ENCODE results near the gene MBOAT2. TPM values are rescaled to one million over a fixed set of nuclear protein-coding genes. Genes with fewer than 3 reads are reported as not detected.

Gene MBOAT2
- polyA plus RNA-seq, 1 donor from 2014 or later, result 205 TPM

DNA sequence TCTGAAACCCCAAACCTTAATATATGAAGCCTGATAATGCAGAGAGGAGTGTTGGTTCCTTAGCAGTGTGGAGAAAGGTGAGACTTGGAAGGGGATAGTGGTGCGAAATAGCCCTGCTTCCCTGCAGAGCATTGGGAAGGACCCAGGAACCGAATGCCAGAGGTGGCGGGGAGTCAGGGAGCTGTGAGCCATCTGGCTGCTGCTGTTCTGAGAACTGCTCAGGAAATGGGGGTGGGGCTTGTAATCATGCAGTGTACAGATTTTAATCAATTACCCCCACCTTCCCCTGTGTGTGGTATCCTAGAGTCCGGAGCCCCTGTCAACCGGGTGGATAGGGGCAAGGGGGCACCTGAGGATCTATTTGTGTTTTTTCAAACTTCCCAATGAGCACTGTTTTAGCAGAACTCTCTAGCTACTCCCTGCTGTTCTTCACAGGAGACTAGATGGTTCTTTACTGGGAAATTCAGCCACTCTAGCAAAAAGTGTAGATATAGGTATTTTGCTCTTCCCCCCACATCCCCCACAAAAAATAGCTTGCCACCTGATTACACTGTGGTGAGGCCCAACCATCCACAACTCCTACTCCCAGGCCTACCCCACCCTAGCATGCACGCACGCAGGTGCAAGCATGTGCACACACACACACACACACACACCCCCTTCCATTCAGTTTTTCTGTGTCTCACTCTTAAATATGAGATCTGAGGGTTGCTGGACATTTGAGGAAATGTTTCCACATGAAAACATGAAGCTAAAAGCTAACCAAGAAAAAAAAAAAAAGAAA is 30.1 kb upstream of the MBOAT2 start:
- TF ChIP-seq SMC3 (conservative IDR thresholded peaks at IDR 0.05; ENCODE audit: poor library complexity), result no peak
- no peak for TF ChIP-seq POLR2AphosphoS5 (IDR thresholded peaks at IDR 0.05)
- TF ChIP-seq TAF1 (IDR thresholded peaks at IDR 0.05; ENCODE audit: low read depth), result no peak
- no peak for TF ChIP-seq REST (IDR thresholded peaks at IDR 0.05; ENCODE audit: borderline replicate concordance)
- TF ChIP-seq EP300 (conservative IDR thresholded peaks at IDR 0.05; ENCODE audit: poor library complexity, severe bottlenecking), result no peak
- TF ChIP-seq, protein P1, sequence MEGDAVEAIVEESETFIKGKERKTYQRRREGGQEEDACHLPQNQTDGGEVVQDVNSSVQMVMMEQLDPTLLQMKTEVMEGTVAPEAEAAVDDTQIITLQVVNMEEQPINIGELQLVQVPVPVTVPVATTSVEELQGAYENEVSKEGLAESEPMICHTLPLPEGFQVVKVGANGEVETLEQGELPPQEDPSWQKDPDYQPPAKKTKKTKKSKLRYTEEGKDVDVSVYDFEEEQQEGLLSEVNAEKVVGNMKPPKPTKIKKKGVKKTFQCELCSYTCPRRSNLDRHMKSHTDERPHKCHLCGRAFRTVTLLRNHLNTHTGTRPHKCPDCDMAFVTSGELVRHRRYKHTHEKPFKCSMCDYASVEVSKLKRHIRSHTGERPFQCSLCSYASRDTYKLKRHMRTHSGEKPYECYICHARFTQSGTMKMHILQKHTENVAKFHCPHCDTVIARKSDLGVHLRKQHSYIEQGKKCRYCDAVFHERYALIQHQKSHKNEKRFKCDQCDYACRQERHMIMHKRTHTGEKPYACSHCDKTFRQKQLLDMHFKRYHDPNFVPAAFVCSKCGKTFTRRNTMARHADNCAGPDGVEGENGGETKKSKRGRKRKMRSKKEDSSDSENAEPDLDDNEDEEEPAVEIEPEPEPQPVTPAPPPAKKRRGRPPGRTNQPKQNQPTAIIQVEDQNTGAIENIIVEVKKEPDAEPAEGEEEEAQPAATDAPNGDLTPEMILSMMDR (IDR thresholded peaks at IDR 0.05; ENCODE audit: poor library complexity, severe bottlenecking), result no peak
- TF ChIP-seq EZH2 (IDR thresholded peaks at IDR 0.05; ENCODE audit: borderline replicate concordance, insufficient read depth, low read length, poor library complexity, severe bottlenecking), result no peak
- no peak for TF ChIP-seq MXI1 (conservative IDR thresholded peaks at IDR 0.05; ENCODE audit: poor library complexity, severe bottlenecking)
- no peak for TF ChIP-seq RAD21 (conservative IDR thresholded peaks at IDR 0.05)
- H3K4me3 ChIP-seq (ENCODE audit: low read length), result no peak overlapping the region
- no peaks in the 10 kb centered on the region for H3F3A ChIP-seq (ENCODE audit: insufficient read depth, low read length, poor library complexity, severe bottlenecking)
- H3K79me2 ChIP-seq (replicated peaks; ENCODE audit: insufficient read depth, low read length), result no peaks in the 10 kb centered on the region
- no peak overlapping the region for H3K27ac ChIP-seq (ENCODE audit: low read length)
- H3K9me2 ChIP-seq (ENCODE audit: insufficient read depth, low read length), result no peaks in the 10 kb centered on the region
- no peaks in the 10 kb centered on the region for H3K27me3 ChIP-seq (ENCODE audit: insufficient read depth, low read depth, low read length)
- H3K36me3 ChIP-seq (ENCODE audit: insufficient read depth, low read length), result no peaks in the 10 kb centered on the region
- H4K20me1 ChIP-seq (ENCODE audit: insufficient read depth), result no peaks in the 10 kb centered on the region
- H3K4me2 ChIP-seq (ENCODE audit: low read length), result no peak overlapping the region
- H2AFZ ChIP-seq (ENCODE audit: low read depth, low read length), result no peak overlapping the region
- H3K9ac ChIP-seq (ENCODE audit: low read length), result no peak overlapping the region
- no peaks in the 10 kb centered on the region for H3K9me3 ChIP-seq (ENCODE audit: low read length)

DNA sequence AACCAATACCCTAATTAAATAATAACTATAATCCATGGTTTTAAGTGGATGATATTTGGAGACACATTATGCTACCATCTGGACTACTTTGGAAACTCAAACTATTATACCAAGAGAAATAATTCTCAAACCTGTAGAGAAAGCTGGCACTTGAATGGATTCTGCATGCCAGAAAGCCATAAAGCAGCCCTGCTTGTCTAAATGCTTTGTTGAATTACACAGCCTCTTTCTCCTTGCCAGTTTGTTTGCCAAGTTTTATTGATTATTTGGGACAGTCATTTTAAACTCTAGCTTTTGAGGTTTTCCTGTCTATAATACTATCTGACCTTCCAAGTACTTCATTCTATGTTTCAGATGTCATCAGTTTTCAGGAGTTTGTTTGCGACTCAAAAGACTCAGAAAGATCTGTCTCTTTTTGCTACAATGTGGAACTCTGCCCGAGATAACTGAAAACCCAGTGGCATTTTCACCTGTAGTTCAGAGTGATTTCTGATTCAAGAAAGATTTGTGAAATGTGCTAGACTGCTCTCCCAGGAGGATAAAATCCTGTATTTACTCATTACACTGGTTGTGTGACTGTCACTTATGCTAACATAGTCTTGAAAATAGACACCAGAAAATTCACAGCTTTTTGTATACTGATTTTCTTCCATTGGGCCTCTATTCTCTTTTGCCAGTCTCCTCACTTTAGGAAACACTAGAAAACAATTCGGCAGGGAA is 29.2 kb upstream of the MBOAT2 start:
- Histone ChIP-seq H3K4me2 (ENCODE audit: low read length) (no peak overlapping the region), H3K9me3 (ENCODE audit: low read length) (no peaks in the 10 kb centered on the region), H2AFZ (ENCODE audit: low read depth, low read length) (no peak overlapping the region), H3K79me2 (replicated peaks; ENCODE audit: insufficient read depth, low read length) (no peaks in the 10 kb centered on the region), H3K9me2 (ENCODE audit: insufficient read depth, low read length) (no peaks in the 10 kb centered on the region), H3K27me3 (ENCODE audit: insufficient read depth, low read depth, low read length) (no peaks in the 10 kb centered on the region), H3K4me3 (ENCODE audit: low read length) (no peak overlapping the region), H3K27ac (ENCODE audit: low read length) (no peak overlapping the region), H3F3A (ENCODE audit: insufficient read depth, low read length, poor library complexity, severe bottlenecking) (no peaks in the 10 kb centered on the region), H3K36me3 (ENCODE audit: insufficient read depth, low read length) (no peaks in the 10 kb centered on the region), H4K20me1 (ENCODE audit: insufficient read depth) (no peaks in the 10 kb centered on the region), H3K9ac (ENCODE audit: low read length) (no peak overlapping the region)
- TF ChIP-seq TAF1 (IDR thresholded peaks at IDR 0.05; ENCODE audit: low read depth) (no peak), POLR2AphosphoS5 (IDR thresholded peaks at IDR 0.05) (peak; percentile 17), REST (IDR thresholded peaks at IDR 0.05; ENCODE audit: borderline replicate concordance) (no peak)
- TF ChIP-seq, protein P1 (IDR thresholded peaks at IDR 0.05; ENCODE audit: poor library complexity, severe bottlenecking), result no peak
